Liver (tissue), 2 donors: ENCODE results near the gene TBC1D13.

Experiments used
- YY1 ChIP-seq: IDR thresholded peaks from 2 replicates; pipeline ENCODE4 v1.6.1; 2016; ENCODE audit warnings: antibody characterized with exemption, mild to moderate bottlenecking
- TF ChIP-seq, protein P1 (sequence below): fragments of 150-350 bp; IDR thresholded peaks from 2 replicates; pipeline ENCODE4 v1.5.1; 2017; ENCODE audit warnings: improper control_type of control experiment, low read depth, low read length; ENCODE audit not compliant: missing input control
- donor health status: healthy.

DNA sequence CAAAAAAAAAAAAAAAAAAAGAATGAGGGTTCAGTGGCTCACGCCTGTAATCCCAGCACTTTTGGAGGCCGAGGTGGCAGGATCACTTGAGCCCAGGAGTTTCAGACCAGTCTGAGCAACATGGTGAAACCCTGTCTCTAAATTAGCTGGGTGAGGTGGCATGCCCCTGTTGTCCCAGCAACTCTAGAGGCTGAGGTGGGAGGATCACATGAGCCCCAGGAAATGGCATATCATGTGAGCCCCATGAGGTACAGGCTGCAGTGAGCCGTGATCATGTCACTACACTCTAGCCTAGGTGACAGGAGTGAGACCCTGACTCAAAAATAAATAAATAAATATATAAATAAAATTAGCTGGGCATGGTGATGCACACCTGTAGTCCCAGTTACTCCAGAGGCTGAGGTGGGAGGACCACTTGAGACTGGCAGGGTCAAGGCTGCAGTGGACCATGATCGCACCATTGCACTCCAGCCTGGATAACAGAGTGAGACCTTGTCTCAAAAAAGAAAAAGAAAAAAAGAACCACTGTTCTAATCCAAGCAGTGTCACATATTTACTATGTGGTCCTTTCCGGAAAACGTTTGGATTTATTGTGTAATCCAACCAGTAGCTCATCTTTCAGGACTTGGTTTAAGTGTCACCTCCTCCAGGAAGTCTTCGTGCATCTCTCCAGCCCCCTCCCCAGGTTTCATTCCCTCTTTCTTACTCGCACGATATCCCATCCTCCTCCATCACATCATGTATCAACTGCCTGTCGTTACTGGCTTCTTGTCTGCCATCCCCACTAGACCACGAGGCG lies 54.8 kb downstream of the TBC1D13 start:
- TF ChIP-seq, protein P1, sequence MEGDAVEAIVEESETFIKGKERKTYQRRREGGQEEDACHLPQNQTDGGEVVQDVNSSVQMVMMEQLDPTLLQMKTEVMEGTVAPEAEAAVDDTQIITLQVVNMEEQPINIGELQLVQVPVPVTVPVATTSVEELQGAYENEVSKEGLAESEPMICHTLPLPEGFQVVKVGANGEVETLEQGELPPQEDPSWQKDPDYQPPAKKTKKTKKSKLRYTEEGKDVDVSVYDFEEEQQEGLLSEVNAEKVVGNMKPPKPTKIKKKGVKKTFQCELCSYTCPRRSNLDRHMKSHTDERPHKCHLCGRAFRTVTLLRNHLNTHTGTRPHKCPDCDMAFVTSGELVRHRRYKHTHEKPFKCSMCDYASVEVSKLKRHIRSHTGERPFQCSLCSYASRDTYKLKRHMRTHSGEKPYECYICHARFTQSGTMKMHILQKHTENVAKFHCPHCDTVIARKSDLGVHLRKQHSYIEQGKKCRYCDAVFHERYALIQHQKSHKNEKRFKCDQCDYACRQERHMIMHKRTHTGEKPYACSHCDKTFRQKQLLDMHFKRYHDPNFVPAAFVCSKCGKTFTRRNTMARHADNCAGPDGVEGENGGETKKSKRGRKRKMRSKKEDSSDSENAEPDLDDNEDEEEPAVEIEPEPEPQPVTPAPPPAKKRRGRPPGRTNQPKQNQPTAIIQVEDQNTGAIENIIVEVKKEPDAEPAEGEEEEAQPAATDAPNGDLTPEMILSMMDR: no peak
- TF ChIP-seq YY1: no peak
